ENCODE measurements around the gene MYOM1.
"Not testable (repeated sequence)": the region's sequence is repeated elsewhere in the genome, so short reads cannot be mapped to it uniquely, and the experiment has no call there.

Gene MYOM1

DNA sequence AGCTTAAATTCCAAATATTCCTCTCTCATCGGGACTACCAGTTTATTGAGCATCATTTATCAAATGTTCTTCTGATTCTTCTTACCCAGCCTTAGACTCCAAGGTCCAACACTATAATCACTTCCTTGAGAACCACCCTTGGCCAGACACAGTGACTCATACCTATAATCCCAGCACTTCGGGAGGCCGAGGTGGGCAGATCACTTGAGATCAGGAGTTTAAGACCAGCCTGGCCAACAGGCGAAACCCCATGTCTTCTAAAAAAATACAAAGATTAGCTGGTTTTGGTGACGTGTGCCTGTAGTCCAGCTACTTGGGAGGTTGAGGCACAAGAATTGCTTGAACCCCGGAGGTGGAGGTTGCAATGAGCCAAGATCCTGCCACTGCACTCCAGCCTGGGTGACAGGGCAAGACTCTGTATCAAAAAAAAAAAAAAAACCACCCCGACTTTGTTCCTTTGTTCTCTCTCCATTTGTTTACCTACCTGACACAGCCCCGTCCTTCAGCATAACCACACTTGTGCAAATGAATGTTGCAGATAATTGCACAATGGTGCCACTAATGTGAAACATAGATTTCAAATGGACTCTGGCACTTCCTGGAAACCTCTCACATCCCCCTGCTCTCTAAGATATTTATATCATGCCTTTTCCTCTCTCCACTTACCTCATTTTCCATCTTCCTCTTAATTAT lies 167.9 kb downstream of the MYOM1 start:
- no peak for DNase-seq

DNA sequence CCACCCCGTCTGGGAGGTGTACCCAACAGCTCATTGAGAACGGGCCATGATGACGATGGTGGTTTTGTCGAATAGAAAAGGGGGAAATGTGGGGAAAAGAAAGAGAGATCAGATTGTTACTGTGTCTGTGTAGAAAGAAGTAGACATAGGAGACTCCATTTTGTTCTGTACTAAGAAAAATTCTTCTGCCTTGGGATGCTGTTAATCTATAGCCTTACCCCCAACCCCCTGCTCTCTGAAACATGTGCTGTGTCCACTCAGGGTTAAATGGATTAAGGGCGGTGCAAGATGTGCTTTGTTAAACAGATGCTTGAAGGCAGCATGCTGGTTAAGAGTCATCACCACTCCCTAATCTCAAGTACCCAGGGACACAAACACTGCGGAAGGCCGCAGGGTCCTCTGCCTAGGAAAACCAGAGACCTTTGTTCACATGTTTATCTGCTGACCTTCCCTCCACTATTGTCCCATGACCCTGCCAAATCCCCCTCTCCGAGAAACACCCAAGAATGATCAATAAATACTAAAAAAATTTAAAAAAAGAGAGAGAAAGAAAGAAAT lies 169.8 kb downstream of the MYOM1 start:
- not testable (repeated sequence) for DNase-seq

DNA sequence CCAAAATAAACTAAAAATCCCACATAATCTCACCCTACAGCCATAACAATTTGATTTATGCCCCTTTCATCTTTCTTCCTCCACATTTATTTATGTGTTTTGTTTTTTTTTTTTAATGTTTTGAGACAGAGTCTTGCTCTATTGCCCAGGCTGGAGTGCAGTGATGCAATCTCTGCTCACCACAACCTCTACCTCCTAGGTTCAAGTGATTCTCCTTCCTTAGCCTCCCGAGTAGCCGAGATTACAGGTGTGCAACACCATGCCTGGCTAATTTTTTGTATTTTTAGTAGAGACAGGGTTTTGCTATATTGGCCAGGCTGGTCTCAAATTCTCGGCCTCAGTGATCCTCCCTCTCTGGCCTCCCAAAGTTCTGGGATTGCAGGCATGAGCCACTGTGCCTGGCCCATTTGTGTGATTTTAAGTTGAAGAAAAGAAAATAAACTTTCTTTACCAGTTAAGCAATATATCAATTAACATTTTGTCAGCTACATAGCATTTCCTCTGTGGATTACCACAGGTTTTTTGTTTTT lies 170.9 kb downstream of the MYOM1 start:
- no peak for DNase-seq

DNA sequence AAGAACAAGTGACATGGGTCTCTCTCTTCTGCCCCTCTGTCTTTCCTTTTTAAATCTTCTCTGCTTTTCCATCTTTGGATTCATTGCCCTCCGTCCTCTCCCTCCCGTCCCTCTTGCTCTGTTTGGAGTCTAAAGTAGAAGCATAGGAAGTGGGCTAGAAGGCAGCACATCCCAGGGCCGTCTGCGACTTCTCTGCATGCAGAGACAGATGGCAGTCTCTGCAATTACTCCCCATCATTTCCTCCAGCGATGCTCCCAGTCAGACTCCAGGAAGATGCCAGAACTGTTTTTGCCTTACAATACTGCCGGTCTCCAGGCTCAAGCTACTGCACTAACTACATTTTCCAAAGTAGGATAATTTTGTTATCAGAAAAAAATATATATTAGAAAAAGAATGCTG lies 171.6 kb downstream of the MYOM1 start:
- no peak for DNase-seq

DNA sequence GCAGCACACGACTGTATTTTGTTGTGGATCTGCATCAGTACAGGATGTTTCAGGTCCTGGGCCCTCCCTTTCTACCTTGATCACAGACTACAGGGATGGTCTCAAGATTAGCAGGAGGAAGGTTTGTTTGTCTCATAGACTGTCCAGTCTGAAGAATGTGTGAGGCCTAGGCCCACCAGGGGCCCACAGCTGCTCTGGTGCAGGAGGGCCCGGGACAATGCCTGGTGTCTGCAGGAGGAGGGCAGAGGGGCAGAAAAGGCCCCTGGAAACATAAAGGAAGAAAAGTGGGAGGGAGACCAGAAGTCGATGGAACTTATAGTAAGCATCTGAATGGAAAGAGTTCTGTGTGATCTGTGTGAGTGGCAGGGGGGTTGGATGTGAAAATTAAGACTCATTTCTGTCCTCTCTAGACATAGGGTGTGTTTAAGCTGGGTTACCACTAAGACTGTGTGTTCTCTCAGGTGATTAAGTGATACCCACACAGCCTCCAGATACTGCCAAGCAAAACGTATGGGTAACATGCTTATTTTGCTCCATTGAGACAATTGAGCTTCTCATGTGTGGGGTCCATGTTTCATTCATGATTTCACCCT lies 173.5 kb downstream of the MYOM1 start:
- no peak for DNase-seq

DNA sequence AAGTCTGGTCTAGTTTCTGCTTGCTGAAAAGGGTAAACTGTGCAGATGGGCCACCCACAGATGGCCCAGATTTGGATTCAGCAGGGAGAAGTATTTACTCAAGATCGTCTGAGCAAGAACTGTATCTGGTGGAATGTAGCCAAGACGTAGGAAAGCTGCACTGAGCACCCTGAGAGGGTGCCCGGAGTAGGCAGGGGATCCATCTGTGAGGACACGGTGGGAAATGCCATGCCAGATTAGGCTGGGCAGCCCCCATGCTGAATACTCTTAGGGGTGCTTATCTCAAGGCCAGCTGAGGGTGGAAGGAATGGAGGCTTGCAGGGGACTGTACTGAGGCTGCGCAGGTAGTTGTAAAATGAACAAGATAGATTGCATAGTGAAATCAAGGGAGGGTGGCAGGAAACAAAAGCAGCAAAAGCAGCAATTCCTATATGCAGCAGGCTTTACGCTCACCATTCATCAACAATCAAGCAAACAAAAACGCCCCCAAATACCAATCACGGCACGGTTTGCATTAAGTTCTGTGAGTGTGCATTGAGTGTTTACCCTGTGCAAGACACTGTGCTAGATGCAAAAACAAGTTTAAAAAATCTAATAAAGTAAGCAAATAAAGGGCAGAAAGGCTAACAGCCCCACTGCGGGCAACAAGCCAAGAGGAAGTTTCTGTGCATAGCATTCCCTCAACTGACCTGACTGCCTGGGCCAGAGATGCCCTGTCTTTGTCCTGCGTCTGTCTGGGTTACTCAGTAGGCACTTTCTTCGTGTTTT lies 174.7 kb downstream of the MYOM1 start:
- no peak for DNase-seq

DNA sequence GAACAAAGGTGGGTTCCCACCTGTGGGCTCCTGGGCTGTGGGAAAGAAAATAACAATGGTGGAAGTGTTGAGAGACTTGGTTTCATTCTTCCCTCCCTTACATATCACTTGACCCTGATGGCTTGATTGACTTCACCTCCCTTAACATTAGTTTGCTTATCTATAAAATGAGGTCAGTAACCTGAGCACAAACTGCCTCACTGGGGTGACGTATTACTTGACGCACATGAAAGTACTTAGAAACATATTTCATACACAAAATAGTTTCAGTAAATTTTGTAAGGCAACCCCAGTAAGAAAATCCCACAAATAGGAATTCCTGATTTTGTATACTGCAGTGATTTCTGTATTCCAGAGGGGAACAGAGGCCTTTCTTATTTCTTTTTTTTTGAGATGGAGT lies 177.4 kb downstream of the MYOM1 start:
- DNase-seq, result no peak

DNA sequence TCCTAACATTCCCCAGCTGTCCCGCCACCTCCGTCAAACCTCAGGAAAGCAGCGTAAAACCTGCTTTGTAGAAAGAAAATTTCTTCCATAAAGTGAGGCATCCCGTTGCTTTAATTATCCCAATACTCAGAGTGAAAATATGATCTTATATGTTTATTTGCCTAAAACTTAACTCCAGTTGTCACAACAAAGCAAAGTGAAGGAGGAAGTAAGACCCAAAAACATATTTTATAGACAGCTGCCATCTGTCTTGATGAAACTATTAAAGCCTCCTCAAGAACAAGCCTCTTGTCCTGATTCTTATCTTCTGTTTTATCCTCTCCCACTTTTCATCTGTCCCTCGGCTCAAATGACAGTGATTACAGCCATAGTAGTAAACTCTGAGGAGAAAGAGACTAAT lies 177.9 kb downstream of the MYOM1 start:
- no peak for DNase-seq

DNA sequence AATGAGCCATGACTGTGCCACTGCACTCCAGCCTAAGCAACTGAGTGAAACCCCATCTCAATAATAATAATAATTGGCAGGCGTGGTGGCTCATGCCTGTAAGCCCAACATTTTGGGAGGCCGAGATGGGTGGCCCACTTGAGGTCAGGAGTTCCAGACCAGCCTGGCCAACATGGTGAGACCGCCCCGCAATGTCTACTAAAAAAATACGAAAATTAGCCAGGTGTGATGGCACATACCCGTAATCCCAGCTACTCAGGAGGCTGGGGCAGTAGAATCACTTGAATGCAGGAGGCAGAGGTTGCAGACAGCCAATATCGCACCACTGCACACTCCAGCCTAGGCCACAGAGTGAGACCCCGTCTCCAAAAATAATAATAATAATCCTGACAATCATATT lies 178.9 kb downstream of the MYOM1 start:
- DNase-seq, result no peak

DNA sequence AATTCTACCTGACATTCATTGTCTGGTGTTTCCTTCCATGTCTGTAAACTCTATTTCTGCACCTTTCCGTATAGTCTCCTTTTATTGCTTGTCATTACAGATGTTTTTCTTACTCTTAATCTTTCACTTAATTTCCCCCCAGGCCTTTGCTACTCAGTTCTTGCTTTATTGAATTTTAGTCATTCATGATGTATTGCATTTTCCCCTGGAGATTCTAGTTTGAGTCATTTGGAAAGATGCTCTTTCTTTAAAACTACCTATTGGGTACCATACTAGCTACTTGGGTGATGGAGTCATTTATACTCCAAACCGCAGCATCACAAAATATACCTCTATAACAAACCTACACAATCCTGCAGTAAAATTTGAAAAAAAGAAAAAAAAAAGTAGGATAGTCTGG lies 179.6 kb downstream of the MYOM1 start:
- DNase-seq, result no peak

DNA sequence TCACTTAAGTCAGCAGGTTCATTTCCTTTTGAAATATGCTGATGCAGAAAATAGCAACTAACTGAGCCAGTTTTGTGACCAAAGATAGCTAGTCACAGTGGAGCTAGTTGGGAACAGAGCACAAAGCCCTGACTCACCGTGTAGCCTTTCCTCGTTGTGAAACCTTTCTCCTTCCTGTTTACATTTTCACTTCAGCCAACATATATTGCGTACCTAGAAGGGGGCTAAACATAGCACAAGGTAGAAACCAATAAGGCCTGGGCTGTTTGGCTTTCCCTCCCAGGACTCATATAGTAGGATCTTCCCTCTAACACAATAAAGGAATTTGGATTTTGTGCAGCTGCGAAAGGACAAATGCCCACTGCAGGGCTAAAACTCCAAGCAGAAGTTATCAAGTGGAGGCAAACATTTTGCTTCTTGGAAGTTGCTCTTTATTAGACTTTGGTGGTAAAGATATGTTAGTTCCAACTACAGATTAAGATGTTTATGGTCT lies 182.3 kb downstream of the MYOM1 start:
- no peak for DNase-seq

DNA sequence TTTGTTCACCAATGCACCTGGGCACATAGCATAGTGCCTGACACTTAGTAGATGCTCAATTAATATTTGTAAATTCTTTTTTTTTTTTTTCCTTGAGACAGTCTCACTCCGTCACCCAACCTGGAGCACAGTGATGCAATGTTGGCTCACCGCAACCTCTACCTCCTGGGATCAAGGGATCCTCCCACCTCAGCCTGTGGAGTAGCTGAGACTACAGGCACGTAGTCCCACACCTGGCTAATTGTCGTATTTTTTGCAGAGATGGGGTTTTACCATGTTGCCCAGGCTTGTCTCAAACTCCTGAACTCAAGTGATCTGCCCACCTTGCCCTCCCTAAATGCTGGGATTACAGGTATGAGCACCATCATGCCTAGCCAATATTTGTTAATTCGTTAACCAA lies 183.7 kb downstream of the MYOM1 start:
- DNase-seq, result no peak

DNA sequence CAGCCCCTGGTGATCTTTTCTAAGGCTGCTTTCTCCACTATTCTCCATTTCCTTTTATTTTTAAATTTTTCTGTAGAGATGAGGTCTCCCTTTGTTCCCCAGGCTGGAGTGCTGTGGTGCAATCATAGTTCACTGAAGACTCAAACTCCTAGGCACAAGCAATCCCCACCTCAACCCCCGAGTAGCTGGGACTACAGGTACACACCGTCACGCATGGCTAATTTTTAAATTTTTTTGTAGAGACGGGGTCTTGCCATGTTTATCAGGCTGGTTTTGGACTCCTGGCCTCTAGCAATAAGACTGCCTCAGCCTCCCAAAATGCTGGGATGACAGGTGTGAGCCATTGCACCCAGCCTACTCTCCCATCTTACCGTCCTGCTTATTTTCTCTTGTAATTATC lies 184.1 kb downstream of the MYOM1 start:
- DNase-seq, result no peak

DNA sequence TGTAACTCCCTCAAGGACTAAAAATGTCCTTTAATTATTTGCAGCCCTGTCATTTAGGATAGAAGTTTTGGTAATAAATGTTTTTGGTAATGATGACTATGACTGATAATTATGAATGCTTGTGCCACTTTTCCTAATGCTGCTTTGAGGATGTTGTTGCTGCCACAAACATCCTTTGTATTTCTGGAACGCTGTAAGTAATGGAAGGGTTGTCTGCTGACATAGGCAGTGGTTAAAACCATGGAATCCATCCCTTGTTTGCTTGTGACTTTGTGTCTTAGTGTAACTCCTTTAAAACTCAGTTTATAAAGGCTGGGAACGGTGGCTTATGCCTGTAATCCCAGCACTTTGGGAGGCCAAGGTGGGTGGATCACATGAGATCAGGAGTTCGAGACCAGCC lies 187.0 kb downstream of the MYOM1 start:
- no peak for DNase-seq

DNA sequence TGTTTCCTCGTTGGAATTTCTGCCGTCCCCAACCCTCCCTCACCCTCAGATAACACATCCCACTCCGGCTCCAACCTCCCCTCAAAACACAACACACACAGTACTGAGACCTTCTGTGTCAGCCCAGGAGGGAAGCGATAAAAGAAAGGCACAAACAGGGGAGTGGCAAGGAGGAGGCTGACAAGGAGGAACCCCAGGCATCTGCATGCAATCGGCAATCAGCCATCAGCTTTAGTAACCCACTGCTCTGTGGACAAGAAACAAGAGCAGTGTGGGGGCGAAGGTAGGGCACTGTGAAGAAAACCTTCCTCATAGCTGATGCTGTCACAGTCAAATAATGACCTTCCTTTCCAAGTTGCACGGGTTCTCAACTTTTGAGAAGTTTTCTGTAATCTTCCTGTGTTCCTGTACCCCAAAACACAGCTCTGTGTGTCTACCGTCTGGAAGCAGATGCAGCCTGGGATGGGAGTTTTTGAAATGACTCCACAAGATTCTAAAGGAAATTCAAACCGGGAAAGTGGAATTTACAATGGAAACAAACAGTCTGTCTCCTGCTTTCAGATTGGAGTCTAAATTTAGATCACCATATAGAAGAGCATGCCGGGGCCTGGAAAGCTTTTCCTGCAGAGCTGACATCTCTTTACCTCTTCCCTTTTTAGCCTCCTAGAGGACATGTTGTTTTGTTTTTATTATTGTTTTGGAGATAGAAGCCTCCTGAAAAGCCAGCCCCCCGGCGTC lies 190.4 kb downstream of the MYOM1 start:
- DNase-seq, result no peak

DNA sequence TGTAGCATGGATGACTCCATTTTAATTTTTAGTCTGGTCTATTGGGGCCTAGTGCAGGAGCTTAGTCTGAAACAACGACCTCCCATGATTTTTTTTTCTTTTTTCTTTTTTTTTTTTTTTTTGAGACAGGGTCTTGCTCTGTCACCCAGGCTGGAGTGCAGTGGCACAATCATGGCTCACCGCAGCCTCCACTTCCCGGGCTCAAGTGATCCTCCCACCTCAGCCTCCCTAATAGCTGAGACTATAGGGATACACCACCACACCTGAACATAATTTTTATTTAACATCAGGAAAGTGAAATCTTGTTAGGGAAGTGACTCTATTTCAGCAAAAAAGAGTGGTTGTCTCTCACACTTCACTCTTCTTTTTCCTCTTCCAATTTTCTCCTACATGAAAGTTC lies 191.7 kb downstream of the MYOM1 start:
- not testable (repeated sequence) for DNase-seq

DNA sequence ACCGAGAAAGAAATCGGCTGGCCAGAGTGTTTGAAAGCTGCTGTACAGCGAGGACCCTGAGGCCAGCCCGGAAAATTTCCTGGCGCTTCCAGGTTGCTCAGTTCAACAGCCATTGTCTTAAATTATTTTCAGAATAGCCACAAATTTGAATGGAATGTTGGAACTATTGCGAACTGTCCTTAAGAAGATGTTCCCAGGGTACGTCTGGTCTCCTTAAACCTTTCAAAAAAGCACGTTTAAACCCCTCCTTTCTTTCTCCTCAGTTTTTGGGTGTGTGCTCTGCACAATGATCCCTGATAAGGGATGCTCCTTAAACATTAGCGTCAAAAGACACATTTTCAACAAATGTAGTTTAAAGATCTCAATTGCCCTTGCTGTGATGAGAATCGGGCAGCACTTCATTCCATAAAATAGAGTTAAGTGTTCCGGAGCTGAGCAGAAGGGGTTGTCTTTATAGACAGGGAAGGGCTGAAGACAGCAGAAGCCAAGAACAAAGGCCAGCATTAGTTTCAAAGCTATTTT lies 192.3 kb downstream of the MYOM1 start:
- DNase-seq, result no peak

DNA sequence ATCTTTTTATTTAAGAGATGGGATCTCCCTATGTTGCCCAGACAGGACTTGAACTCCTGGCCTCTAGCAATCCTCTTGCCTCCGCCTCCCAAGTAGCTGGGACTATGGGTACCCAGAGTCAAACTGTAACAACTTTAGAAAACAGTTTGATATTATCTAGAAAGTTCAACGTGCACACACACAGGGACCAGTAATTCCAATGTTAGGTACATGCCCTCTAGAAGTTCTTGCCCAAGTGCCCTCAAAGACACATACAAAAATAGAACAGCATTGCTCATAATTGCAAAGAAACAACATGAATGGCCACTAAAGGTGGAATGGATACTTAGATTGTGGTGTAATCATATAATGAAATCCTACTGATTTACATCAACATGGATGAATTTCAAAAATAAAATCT lies 194.2 kb downstream of the MYOM1 start:
- DNase-seq, result no peak

DNA sequence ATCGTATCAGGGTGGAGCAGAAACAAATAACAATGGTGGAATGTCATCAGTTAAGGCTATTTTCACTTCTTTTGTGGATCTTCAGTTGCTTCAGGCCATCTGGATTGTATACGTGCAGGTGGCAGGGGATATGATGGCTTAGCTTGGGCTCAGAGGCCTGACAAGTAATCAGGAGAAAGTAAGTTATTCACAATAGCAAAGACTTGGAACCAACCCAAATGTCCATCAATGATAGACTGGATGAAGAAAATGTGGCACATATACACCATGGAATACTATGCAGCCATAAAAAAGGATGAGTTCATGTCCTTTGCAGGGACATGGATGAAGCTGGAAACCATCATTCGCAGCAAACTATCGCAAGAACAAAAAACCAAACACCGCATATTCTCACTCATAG lies 196.2 kb downstream of the MYOM1 start:
- not testable (repeated sequence) for DNase-seq
